K562 (cell line): Measurements from ENCODE around the gene ZP1. TPM values are rescaled to one million over a fixed set of nuclear protein-coding genes. Genes with fewer than 3 reads are reported as not detected.

Experiments used
- ARID2 ChIP-seq: fragments of 450-650 bp; IDR thresholded peaks from 2 replicates; pipeline ENCODE4 v1.6.1; 2017; ENCODE audit warnings: antibody characterized with exemption, mild to moderate bottlenecking
- BCLAF1 ChIP-seq, 2 experiments: fragments of 450-650 bp in 1 of 2; IDR thresholded peaks; 2 replicates each; pipeline ENCODE4 v1.6.1; 2011 to 2017; ENCODE audit warnings: low read depth in 2 of 2, antibody characterized with exemption in 1 of 2, borderline replicate concordance in 1 of 2, low read length in 1 of 2, mild to moderate bottlenecking in 1 of 2, mixed read lengths in 1 of 2; ENCODE audit not compliant: control insufficient read depth in 1 of 2
- MEF2D ChIP-seq: conservative IDR thresholded peaks from 2 replicates; pipeline ENCODE4 v1.6.1; 2016; ENCODE audit warnings: low read depth, missing genetic modification characterization, missing compliant biosample characterization
- PREB ChIP-seq: sonication (generic); formaldehyde crosslinking; IDR thresholded peaks from 2 replicates; pipeline ENCODE4 v1.8.1; 2023; ENCODE audit warnings: mild to moderate bottlenecking, missing genetic modification reagents
- RAD21 ChIP-seq, 2 experiments: fragments of 250-450 bp in 1 of 2; fragments of 450-650 bp in 1 of 2; sonication (Bioruptor Pico) in 1 of 2; formaldehyde crosslinking in 1 of 2; IDR thresholded peaks in 1 of 2; conservative IDR thresholded peaks in 1 of 2; 2 replicates each; pipeline versions ENCODE4 v1.4.0 to v1.8.0; 2020 to 2022; ENCODE audit warnings: mild to moderate bottlenecking in 2 of 2, moderate library complexity in 1 of 2
- SP1 ChIP-seq: sonication (generic); formaldehyde crosslinking; IDR thresholded peaks from 2 replicates; pipeline ENCODE4 v1.8.1; 2022; ENCODE audit warnings: mild to moderate bottlenecking, missing genetic modification reagents
- STAG1 ChIP-seq: sonication (generic); formaldehyde crosslinking; IDR thresholded peaks from 2 replicates; pipeline ENCODE4 v1.5.0; 2020; ENCODE audit warnings: missing genetic modification reagents, borderline replicate concordance
- polyA plus RNA-seq, 8 experiments: library from polyadenylated mRNA; depleted of rRNA in 4 of 8; stranded (reverse) in 5 of 8; unstranded in 3 of 8; fragments of >200 nt; fragmentation: Nextera tagmentation in 2 of 8; fragmentation: Illumina TruSeq in 1 of 8; extraction: Ambion mirVana in 2 of 8; extraction: Trizol in 1 of 8; gene quantifications; 2 replicates each; pipeline versions ENCODE4 v1.2.1 to v1.2.3, GENCODE V29; 2011 to 2014; ENCODE audit warnings: inconsistent platforms in 1 of 8, missing spikeins in 1 of 8
- total RNA-seq, 7 experiments: library from RNA; depleted of rRNA in 6 of 7; stranded (reverse); fragments of >200 nt in 6 of 7; fragmentation: Illumina TruSeq in 2 of 7; extraction: Trizol in 2 of 7; gene quantifications; 2 replicates each; pipeline versions ENCODE4 v1.2.1 to v1.2.3, GENCODE V29; 2011 to 2021; ENCODE audit warnings: low replicate concordance in 1 of 7

The ZP1 gene
- total and polyA plus RNA-seq, 9 of the 15 experiments (the other 6 are each of a cell fraction or from before 2014, with no cell fraction given): 0.11 to 0.15 TPM; not detected in 7

GRCh38 chr11:60831143-60831500, 36.2 kb upstream of the ZP1 start (continued):
- peak; percentile 97 to 99 for TF ChIP-seq RAD21 (CRISPR knock-in tag; conservative IDR thresholded peaks at IDR 0.05 in 1 of 2, IDR thresholded peaks at IDR 0.05 in 1 of 2)
- no peak for TF ChIP-seq PREB (CRISPR knock-in tag)
- TF ChIP-seq ARID2: peak; percentile 92
- TF ChIP-seq SP1 (CRISPR knock-in tag): no peak
- peak; percentile 84; the same call in 1 of the 2 replicates for TF ChIP-seq STAG1
- no peak for TF ChIP-seq MEF2D (tag)
- TF ChIP-seq BCLAF1 (IDR thresholded peaks at IDR 0.05; ENCODE audit: borderline replicate concordance in 1 of 2, control insufficient read depth in 1 of 2, low read depth in 2 of 2, low read length in 1 of 2): no peak
